ENCODE results near the gene GTF3C4. TPM values are rescaled to one million over a fixed set of nuclear protein-coding genes. Genes with fewer than 3 reads are reported as not detected.

GTF3C4 gene
- total and polyA plus RNA-seq, 2 of the 8 experiments (the other 6 are each of a cell fraction or from before 2014, with no cell fraction given), result 6.8 to 39.2 TPM

DNA sequence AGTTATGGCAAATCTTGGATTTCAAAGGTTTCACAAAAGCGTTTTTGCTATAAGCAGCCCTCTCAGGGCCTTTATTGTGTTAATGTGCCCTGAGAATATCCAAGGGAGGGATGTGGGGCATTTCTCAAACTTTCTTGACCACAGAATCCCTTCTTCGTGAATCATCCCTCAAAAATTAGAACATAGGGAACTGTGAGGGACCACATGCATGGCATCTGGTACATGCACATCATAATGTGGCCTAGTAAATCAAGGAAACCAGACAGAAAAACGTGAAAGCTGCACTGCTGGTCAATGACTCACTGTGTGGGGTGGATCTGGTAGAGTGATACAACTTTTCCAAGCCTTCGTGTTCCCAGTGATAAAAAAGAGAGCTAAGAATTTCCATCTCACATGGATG, 22.9 kb upstream of the GTF3C4 start (continued):
- TF ChIP-seq, protein P1, sequence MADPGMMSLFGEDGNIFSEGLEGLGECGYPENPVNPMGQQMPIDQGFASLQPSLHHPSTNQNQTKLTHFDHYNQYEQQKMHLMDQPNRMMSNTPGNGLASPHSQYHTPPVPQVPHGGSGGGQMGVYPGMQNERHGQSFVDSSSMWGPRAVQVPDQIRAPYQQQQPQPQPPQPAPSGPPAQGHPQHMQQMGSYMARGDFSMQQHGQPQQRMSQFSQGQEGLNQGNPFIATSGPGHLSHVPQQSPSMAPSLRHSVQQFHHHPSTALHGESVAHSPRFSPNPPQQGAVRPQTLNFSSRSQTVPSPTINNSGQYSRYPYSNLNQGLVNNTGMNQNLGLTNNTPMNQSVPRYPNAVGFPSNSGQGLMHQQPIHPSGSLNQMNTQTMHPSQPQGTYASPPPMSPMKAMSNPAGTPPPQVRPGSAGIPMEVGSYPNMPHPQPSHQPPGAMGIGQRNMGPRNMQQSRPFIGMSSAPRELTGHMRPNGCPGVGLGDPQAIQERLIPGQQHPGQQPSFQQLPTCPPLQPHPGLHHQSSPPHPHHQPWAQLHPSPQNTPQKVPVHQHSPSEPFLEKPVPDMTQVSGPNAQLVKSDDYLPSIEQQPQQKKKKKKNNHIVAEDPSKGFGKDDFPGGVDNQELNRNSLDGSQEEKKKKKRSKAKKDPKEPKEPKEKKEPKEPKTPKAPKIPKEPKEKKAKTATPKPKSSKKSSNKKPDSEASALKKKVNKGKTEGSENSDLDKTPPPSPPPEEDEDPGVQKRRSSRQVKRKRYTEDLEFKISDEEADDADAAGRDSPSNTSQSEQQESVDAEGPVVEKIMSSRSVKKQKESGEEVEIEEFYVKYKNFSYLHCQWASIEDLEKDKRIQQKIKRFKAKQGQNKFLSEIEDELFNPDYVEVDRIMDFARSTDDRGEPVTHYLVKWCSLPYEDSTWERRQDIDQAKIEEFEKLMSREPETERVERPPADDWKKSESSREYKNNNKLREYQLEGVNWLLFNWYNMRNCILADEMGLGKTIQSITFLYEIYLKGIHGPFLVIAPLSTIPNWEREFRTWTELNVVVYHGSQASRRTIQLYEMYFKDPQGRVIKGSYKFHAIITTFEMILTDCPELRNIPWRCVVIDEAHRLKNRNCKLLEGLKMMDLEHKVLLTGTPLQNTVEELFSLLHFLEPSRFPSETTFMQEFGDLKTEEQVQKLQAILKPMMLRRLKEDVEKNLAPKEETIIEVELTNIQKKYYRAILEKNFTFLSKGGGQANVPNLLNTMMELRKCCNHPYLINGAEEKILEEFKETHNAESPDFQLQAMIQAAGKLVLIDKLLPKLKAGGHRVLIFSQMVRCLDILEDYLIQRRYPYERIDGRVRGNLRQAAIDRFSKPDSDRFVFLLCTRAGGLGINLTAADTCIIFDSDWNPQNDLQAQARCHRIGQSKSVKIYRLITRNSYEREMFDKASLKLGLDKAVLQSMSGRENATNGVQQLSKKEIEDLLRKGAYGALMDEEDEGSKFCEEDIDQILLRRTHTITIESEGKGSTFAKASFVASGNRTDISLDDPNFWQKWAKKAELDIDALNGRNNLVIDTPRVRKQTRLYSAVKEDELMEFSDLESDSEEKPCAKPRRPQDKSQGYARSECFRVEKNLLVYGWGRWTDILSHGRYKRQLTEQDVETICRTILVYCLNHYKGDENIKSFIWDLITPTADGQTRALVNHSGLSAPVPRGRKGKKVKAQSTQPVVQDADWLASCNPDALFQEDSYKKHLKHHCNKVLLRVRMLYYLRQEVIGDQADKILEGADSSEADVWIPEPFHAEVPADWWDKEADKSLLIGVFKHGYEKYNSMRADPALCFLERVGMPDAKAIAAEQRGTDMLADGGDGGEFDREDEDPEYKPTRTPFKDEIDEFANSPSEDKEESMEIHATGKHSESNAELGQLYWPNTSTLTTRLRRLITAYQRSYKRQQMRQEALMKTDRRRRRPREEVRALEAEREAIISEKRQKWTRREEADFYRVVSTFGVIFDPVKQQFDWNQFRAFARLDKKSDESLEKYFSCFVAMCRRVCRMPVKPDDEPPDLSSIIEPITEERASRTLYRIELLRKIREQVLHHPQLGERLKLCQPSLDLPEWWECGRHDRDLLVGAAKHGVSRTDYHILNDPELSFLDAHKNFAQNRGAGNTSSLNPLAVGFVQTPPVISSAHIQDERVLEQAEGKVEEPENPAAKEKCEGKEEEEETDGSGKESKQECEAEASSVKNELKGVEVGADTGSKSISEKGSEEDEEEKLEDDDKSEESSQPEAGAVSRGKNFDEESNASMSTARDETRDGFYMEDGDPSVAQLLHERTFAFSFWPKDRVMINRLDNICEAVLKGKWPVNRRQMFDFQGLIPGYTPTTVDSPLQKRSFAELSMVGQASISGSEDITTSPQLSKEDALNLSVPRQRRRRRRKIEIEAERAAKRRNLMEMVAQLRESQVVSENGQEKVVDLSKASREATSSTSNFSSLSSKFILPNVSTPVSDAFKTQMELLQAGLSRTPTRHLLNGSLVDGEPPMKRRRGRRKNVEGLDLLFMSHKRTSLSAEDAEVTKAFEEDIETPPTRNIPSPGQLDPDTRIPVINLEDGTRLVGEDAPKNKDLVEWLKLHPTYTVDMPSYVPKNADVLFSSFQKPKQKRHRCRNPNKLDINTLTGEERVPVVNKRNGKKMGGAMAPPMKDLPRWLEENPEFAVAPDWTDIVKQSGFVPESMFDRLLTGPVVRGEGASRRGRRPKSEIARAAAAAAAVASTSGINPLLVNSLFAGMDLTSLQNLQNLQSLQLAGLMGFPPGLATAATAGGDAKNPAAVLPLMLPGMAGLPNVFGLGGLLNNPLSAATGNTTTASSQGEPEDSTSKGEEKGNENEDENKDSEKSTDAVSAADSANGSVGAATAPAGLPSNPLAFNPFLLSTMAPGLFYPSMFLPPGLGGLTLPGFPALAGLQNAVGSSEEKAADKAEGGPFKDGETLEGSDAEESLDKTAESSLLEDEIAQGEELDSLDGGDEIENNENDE (IDR thresholded peaks at IDR 0.05; ENCODE audit: insufficient replicate concordance, low read length), result no peak
- TF ChIP-seq BCL11A (IDR thresholded peaks at IDR 0.05; ENCODE audit: low read depth in 2 of 2, low read length in 2 of 2), result no peak
- no peak for TF ChIP-seq YY1 (IDR thresholded peaks at IDR 0.05; ENCODE audit: low read depth, low read length)
- TF ChIP-seq ATF3 (IDR thresholded peaks at IDR 0.05; ENCODE audit: insufficient read depth, low read depth, low read length), result no peak
- no peak for TF ChIP-seq EZH2 (IDR thresholded peaks at IDR 0.05; ENCODE audit: low read depth, low read length, severe bottlenecking)
- TF ChIP-seq SAP30 (IDR thresholded peaks at IDR 0.05; ENCODE audit: insufficient read depth, insufficient replicate concordance, low read length), result no peak
- no peak for TF ChIP-seq BRCA1 (IDR thresholded peaks at IDR 0.05; ENCODE audit: low read depth, low read length)
- no peak for TF ChIP-seq GABPA (IDR thresholded peaks at IDR 0.05; ENCODE audit: borderline replicate concordance, insufficient read depth, low read length)
- TF ChIP-seq CBX5 (IDR thresholded peaks at IDR 0.05; ENCODE audit: low read depth, low read length), result no peak
- no peak for TF ChIP-seq JUND (IDR thresholded peaks at IDR 0.05; ENCODE audit: low read length)
- no peak for TF ChIP-seq KDM4A (IDR thresholded peaks at IDR 0.05; ENCODE audit: low read depth, low read length, severe bottlenecking)

Measured in H1 (cell line).